Measurements from ENCODE around the gene MYO7A. TPM values are rescaled to one million over a fixed set of nuclear protein-coding genes. Genes with fewer than 3 reads are reported as not detected.

Gene MYO7A
- total and polyA plus RNA-seq, 2 of the 8 experiments (the other 6 are each of a cell fraction or from before 2014, with no cell fraction given) = 1.5 to 1.9 TPM

DNA sequence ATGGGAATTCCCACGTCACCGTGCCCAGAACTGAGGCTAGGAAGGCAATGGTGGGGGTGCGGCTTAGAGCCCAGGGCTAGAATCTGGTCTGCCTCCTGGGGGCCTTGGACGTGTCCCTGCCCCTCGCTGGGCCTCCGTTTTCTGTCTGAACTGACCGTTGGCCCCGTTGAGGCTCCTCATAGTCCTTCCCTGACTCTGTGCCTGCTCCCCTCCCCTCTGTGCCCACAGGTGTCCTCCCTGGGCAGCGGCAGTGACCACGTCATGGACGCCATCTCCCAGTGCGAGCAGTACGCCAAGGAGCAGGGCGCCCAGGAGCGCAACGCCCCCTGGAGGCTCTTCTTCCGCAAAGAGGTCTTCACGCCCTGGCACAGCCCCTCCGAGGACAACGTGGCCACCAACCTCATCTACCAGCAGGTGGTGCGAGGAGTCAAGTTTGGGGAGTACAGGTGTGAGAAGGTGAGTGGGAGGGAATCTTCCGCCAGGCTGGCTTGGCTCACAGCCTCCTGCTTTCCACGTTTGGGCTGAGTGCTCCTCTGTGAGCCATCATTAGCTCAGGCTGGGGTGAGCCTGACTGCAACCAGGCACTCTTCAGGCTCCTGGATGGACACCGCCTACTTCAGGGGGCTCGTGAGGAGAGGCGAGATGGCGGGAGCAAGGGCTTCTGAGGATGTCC lies 63.9 kb downstream of the MYO7A start:
- peak overlapping the region; percentile 13 for H4K91ac ChIP-seq (replicated peaks; ENCODE audit: insufficient read length, low read length)
- H2BK120ac ChIP-seq (replicated peaks; ENCODE audit: low read depth, low read length) = no peak overlapping the region
- no peaks in the 10 kb centered on the region for H3K79me2 ChIP-seq (ENCODE audit: control insufficient read depth in 1 of 2, insufficient read depth in 2 of 2, low read length in 2 of 2)
- H3K4me3 ChIP-seq (ENCODE audit: extremely low read depth in 1 of 4, insufficient read depth in 2 of 4, low read depth in 3 of 4, low read length in 4 of 4) = no peak overlapping the region
- H2BK12ac ChIP-seq (ENCODE audit: low read depth, low read length) = peak overlapping the region; percentile 27; the same call in 1 of the 2 replicates
- H4K5ac ChIP-seq (ENCODE audit: insufficient read length, low read depth, low read length) = no peak overlapping the region
- no peak overlapping the region for H3K9ac ChIP-seq (replicated peaks in 1 of 4; ENCODE audit: extremely low read depth in 1 of 4, low read depth in 3 of 4, low read length in 3 of 4)
- H3K23ac ChIP-seq (ENCODE audit: insufficient read length) = no peak overlapping the region
- POLR2A ChIA-PET (ENCODE audit: partially characterized antibody) = no interaction called here
- peaks cover 0 to 7% of the 10 kb centered on the region in 2 experiments for H4K20me1 ChIP-seq (replicated peaks in 1 of 2; ENCODE audit: control insufficient read depth in 1 of 2, insufficient read depth in 2 of 2, low read length in 2 of 2)
- peaks cover 0 to 7% (median 6%) of the 10 kb centered on the region in 4 experiments; a peak in 6 of 7 replicates for H3K4me1 ChIP-seq (replicated peaks in 1 of 4; ENCODE audit: control insufficient read depth in 3 of 4, insufficient read depth in 4 of 4, low read length in 3 of 4)
- H3K4ac ChIP-seq (replicated peaks; ENCODE audit: insufficient read length, low read depth, low read length) = no peak overlapping the region
- no peaks in the 10 kb centered on the region for H3K79me1 ChIP-seq (ENCODE audit: low read depth, low read length)
- FAIRE-seq (peak; percentile 76), DNase-seq (ENCODE audit: low read depth in 1 of 2, low spot score in 2 of 2) (peak; percentile 88 to 92)
- H4K8ac ChIP-seq (ENCODE audit: extremely low read depth, insufficient read depth, low read length) = peak overlapping the region; percentile 87
- no peaks in the 10 kb centered on the region for H3K27me3 ChIP-seq (replicated peaks in 1 of 4; ENCODE audit: control insufficient read depth in 3 of 4, extremely low read depth in 1 of 4, insufficient read depth in 3 of 4, low read length in 3 of 4)
- CTCF ChIA-PET (ENCODE audit: partially characterized antibody) = interaction anchor here (0.6 to 8.0 kb wide), 20 partner anchors 8 to 428 kb away, joined by 3 to 248 read pairs (median 4); partner anchors contain the start of gene MYO7A
- peak overlapping the region in 1 of 2 experiments; percentile 54; a peak in 3 of 4 replicates for H3K4me2 ChIP-seq (ENCODE audit: insufficient read depth in 1 of 2, low read depth in 2 of 2, low read length in 2 of 2)
- H2BK20ac ChIP-seq (ENCODE audit: low read length) = no peak overlapping the region
- no peak overlapping the region for H3K56ac ChIP-seq (replicated peaks; ENCODE audit: insufficient read length, low read depth, low read length)
- H3K18ac ChIP-seq (ENCODE audit: extremely low read depth, low read length) = peak overlapping the region; percentile 14; the same call in 1 of the 2 replicates
- H3K14ac ChIP-seq (ENCODE audit: insufficient read length) = no peak overlapping the region
- H3K36me3 ChIP-seq (ENCODE audit: control insufficient read depth in 2 of 4, insufficient read depth in 4 of 4, low read length in 3 of 4) = no peaks in the 10 kb centered on the region; a peak in 1 of 8 replicates
- peaks cover 10% of the 10 kb centered on the region; the same call in 1 of the 2 replicates for H3K23me2 ChIP-seq (ENCODE audit: low read depth, low read length)
- peak overlapping the region; percentile 86; the same call in 1 of the 2 replicates for H2AFZ ChIP-seq (ENCODE audit: low read length)
- no peak overlapping the region for H2BK5ac ChIP-seq (ENCODE audit: low read depth, low read length)
- H2AK5ac ChIP-seq (ENCODE audit: low read depth, low read length) = no peak overlapping the region
- H2BK15ac ChIP-seq (ENCODE audit: low read length) = 0 out of 2 replicates have a peak overlapping the region, but pooled peaks have one; percentile 3
- WGBS, 2 experiments (ENCODE audit: extremely low coverage in 1 of 2, insufficient coverage in 1 of 2, insufficient read length in 1 of 2, insufficient replicate concordance in 2 of 2, low coverage in 1 of 2, low lambda C conversion rate in 2 of 2, missing lambda C conversion rate in 1 of 2) = 47% methylated on average over 24 of the region's 27 CpGs; no CpG with 5 or more reads in 1 of the 2 experiments
- no peak overlapping the region for H3K27ac ChIP-seq (ENCODE audit: low read depth, low read length)
- H3K9me3 ChIP-seq (ENCODE audit: insufficient read depth in 2 of 2, low read depth in 1 of 2, low read length in 1 of 2) = no peaks in the 10 kb centered on the region
- TF ChIP-seq, protein P1, sequence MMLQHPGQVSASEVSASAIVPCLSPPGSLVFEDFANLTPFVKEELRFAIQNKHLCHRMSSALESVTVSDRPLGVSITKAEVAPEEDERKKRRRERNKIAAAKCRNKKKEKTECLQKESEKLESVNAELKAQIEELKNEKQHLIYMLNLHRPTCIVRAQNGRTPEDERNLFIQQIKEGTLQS (IDR thresholded peaks at IDR 0.05; ENCODE audit: insufficient read depth, low read depth, low read length) = peak; percentile 24; the same call in 1 of the 2 replicates
- TF ChIP-seq EGR1 (IDR thresholded peaks at IDR 0.05; ENCODE audit: borderline replicate concordance, low read depth, low read length) (peak; percentile 50; the same call in 1 of the 2 replicates), GTF2F1 (IDR thresholded peaks at IDR 0.05; ENCODE audit: borderline replicate concordance, low read depth, low read length) (0 out of 2 replicates have a peak, but pooled peaks have one; percentile 55), TCF12 (IDR thresholded peaks at IDR 0.05; ENCODE audit: low read depth, low read length) (peak; percentile 76; the same call in 1 of the 2 replicates), TBP (IDR thresholded peaks at IDR 0.05; ENCODE audit: low read depth, low read length) (peak; percentile 42; the same call in 1 of the 2 replicates), SUZ12 (IDR thresholded peaks at IDR 0.05; ENCODE audit: low read length) (no peak), SAP30 (IDR thresholded peaks at IDR 0.05; ENCODE audit: insufficient read depth, insufficient replicate concordance, low read length) (no peak)
- TF ChIP-seq, protein P2, sequence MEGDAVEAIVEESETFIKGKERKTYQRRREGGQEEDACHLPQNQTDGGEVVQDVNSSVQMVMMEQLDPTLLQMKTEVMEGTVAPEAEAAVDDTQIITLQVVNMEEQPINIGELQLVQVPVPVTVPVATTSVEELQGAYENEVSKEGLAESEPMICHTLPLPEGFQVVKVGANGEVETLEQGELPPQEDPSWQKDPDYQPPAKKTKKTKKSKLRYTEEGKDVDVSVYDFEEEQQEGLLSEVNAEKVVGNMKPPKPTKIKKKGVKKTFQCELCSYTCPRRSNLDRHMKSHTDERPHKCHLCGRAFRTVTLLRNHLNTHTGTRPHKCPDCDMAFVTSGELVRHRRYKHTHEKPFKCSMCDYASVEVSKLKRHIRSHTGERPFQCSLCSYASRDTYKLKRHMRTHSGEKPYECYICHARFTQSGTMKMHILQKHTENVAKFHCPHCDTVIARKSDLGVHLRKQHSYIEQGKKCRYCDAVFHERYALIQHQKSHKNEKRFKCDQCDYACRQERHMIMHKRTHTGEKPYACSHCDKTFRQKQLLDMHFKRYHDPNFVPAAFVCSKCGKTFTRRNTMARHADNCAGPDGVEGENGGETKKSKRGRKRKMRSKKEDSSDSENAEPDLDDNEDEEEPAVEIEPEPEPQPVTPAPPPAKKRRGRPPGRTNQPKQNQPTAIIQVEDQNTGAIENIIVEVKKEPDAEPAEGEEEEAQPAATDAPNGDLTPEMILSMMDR (IDR thresholded peaks at IDR 0.05; ENCODE audit: control extremely low read depth in 1 of 3, insufficient read depth in 1 of 3, low read depth in 1 of 3, low read length in 3 of 3) = peak in 2 of 3 experiments; percentile 99 to 100; a peak in 3 of 4 replicates
